ENCODE data around the gene NEDD9.

The NEDD9 gene

GRCh38 chr6:11232193-11232769 lies at the start of gene NEDD9:
Gene NEDD9, minus strand, starts transcription at chr6:11232668. Its CDS starts 153 bp downstream, at chr6:11232515.
- H3K4me3 ChIP-seq (ENCODE audit: low read depth, low read length): peak within 1 kb of the TSS; percentile 74
- in situ Hi-C loops (cut with HindIII; ENCODE audit: low sequenced_read_pairs): no loop called here
- peak; percentile 98 for DNase-seq (ENCODE audit: low read depth, low spot score)
- no peak for TF ChIP-seq CTCF (IDR thresholded peaks at IDR 0.05; ENCODE audit: low read depth, low read length)

GRCh38 chr6:11282245-11282644 lies 49.8 kb upstream of the NEDD9 start:
- in situ Hi-C loops (cut with HindIII; ENCODE audit: low sequenced_read_pairs): no loop called here
- H3K4me3 ChIP-seq (ENCODE audit: low read depth, low read length): no peak overlapping the region
- TF ChIP-seq CTCF (IDR thresholded peaks at IDR 0.05; ENCODE audit: low read depth, low read length): no peak

GRCh38 chr6:11280394-11280793 lies 47.9 kb upstream of the NEDD9 start:
- DNase-seq (ENCODE audit: low read depth, low spot score): no peak
- in situ Hi-C loops (cut with HindIII; ENCODE audit: low sequenced_read_pairs): no loop called here
- TF ChIP-seq CTCF (IDR thresholded peaks at IDR 0.05; ENCODE audit: low read depth, low read length): no peak
- no peak overlapping the region for H3K4me3 ChIP-seq (ENCODE audit: low read depth, low read length)

More at GRCh38 chr6:11282245-11282644, 49.8 kb upstream of the NEDD9 start:
- DNase-seq (ENCODE audit: low read depth, low spot score): no peak

- no peak overlapping the region for H3K4me3 ChIP-seq (ENCODE audit: low read depth, low read length)
- no peak for TF ChIP-seq CTCF (IDR thresholded peaks at IDR 0.05; ENCODE audit: low read depth, low read length)
- in situ Hi-C loops (cut with HindIII; ENCODE audit: low sequenced_read_pairs): no loop called here
- no peak for DNase-seq (ENCODE audit: low read depth, low spot score)
Measured at GRCh38 chr6:11279284-11279689, 46.8 kb upstream of the NEDD9 start.

- no peak for DNase-seq (ENCODE audit: low read depth, low spot score)
- H3K4me3 ChIP-seq (ENCODE audit: low read depth, low read length): no peak overlapping the region
- TF ChIP-seq CTCF (IDR thresholded peaks at IDR 0.05; ENCODE audit: low read depth, low read length): no peak
- in situ Hi-C loops (cut with HindIII; ENCODE audit: low sequenced_read_pairs): no loop called here
Measured at GRCh38 chr6:11278207-11278559, 45.7 kb upstream of the NEDD9 start.

GRCh38 chr6:11277275-11278206 lies 45.1 kb upstream of the NEDD9 start:
- peak; percentile 81 for DNase-seq (ENCODE audit: low read depth, low spot score)
- in situ Hi-C loops (cut with HindIII; ENCODE audit: low sequenced_read_pairs): no loop called here
- H3K4me3 ChIP-seq (ENCODE audit: low read depth, low read length): no peak overlapping the region
- TF ChIP-seq CTCF (IDR thresholded peaks at IDR 0.05; ENCODE audit: low read depth, low read length): no peak

Measured in astrocyte of the spinal cord (primary cell).